K562 (cell line): ENCODE data around the gene RNF151. TPM values are rescaled to one million over a fixed set of nuclear protein-coding genes. Genes with fewer than 3 reads are reported as not detected.

Experiments
- ASH1L ChIP-seq: fragments of 450-650 bp; IDR thresholded peaks from 2 replicates; pipeline ENCODE4 v1.6.1; 2018; ENCODE audit warnings: borderline replicate concordance, mild to moderate bottlenecking, low read depth; ENCODE audit not compliant: partially characterized antibody
- CEBPG ChIP-seq, 3 experiments: fragments of 200-800 bp in 1 of 3; sonication (Bioruptor generic) in 1 of 3; sonication (generic) in 1 of 3; formaldehyde crosslinking in 1 of 3; IDR thresholded peaks in 2 of 3; conservative IDR thresholded peaks in 1 of 3; 2 replicates each; pipeline versions ENCODE4 v1.6.1 to v1.8.0; 2016 to 2022; ENCODE audit warnings: missing compliant biosample characterization in 2 of 3, missing genetic modification characterization in 2 of 3, mild to moderate bottlenecking in 1 of 3, missing genetic modification reagents in 1 of 3
- CGGBP1 ChIP-seq: fragments of 250-450 bp; sonication (Bioruptor Pico); IDR thresholded peaks from 2 replicates; pipeline ENCODE4 v1.9.0; 2021; ENCODE audit warnings: mild to moderate bottlenecking
- CHCHD3 ChIP-seq: fragments of 250-450 bp; sonication (Bioruptor Pico); IDR thresholded peaks from 2 replicates; pipeline ENCODE4 v2.1.2; 2022; ENCODE audit warnings: mild to moderate bottlenecking
- DNMT1 ChIP-seq: fragments of 450-650 bp; IDR thresholded peaks from 2 replicates; pipeline ENCODE4 v1.6.1; 2016; ENCODE audit warnings: antibody characterized with exemption, mild to moderate bottlenecking
- EP300 ChIP-seq: IDR thresholded peaks from 2 replicates; pipeline ENCODE4 v1.6.1; 2012; ENCODE audit warnings: low read length, improper control_type of control experiment
- ETV1 ChIP-seq: fragments of 450-650 bp; conservative IDR thresholded peaks from 2 replicates; pipeline ENCODE4 v1.6.1; 2016; ENCODE audit warnings: missing genetic modification characterization, control low read depth, low read depth, missing compliant biosample characterization
- EWSR1 ChIP-seq: fragments of 450-650 bp; IDR thresholded peaks from 2 replicates; pipeline ENCODE4 v1.6.1; 2018; ENCODE audit warnings: borderline replicate concordance, mild to moderate bottlenecking, low read depth, moderate library complexity; ENCODE audit not compliant: partially characterized antibody
- FOXM1 ChIP-seq, 2 experiments: fragments of 450-650 bp in 1 of 2; sonication (generic) in 1 of 2; formaldehyde crosslinking in 1 of 2; IDR thresholded peaks; 2 replicates each; pipeline versions ENCODE4 v1.6.1 to v1.9.0; 2017 to 2022; ENCODE audit warnings: low read depth in 2 of 2, mild to moderate bottlenecking in 2 of 2, missing genetic modification reagents in 1 of 2, moderate library complexity in 1 of 2
- LARP7 ChIP-seq: fragments of 450-650 bp; IDR thresholded peaks from 2 replicates; pipeline ENCODE4 v1.6.1; 2016
- MAFK ChIP-seq: IDR thresholded peaks from 2 replicates; pipeline ENCODE4 v1.6.1; 2011; ENCODE audit warnings: low read length, improper control_type of control experiment
- NFXL1 ChIP-seq: fragments of 450-650 bp; formaldehyde crosslinking; IDR thresholded peaks from 2 replicates; pipeline ENCODE4 v1.4.0; 2021; ENCODE audit warnings: mild to moderate bottlenecking
- PHB2 ChIP-seq: fragments of 450-650 bp; IDR thresholded peaks from 2 replicates; pipeline ENCODE4 v1.6.1; 2017; ENCODE audit warnings: low read depth
- PHF20 ChIP-seq: fragments of 450-650 bp; IDR thresholded peaks from 2 replicates; pipeline ENCODE4 v1.6.1; 2018; ENCODE audit not compliant: partially characterized antibody
- PHTF2 ChIP-seq: fragments of 250-450 bp; sonication (Bioruptor Pico); IDR thresholded peaks from 2 replicates; pipeline ENCODE4 v1.5.0; 2021; ENCODE audit warnings: mild to moderate bottlenecking
- PRPF4 ChIP-seq: fragments of 200-400 bp; formaldehyde crosslinking; IDR thresholded peaks from one replicate; pipeline ENCODE4 v1.6.1; 2017; ENCODE audit warnings: low read length, low read depth, mild to moderate bottlenecking; ENCODE audit not compliant: insufficient read depth, poor library complexity, severe bottlenecking
- RBM14 ChIP-seq: fragments of 200-400 bp; formaldehyde crosslinking; IDR thresholded peaks from 2 replicates; pipeline ENCODE4 v1.6.1; 2018; ENCODE audit warnings: low read depth, mild to moderate bottlenecking, low read length, moderate library complexity, borderline replicate concordance; ENCODE audit not compliant: insufficient read depth
- SIN3A ChIP-seq, 2 experiments: fragments of 150-350 bp in 1 of 2; IDR thresholded peaks; 2 replicates each; pipeline ENCODE4 v1.6.1; 2011 to 2016; ENCODE audit warnings: borderline replicate concordance in 2 of 2, low read depth in 2 of 2, low read length in 2 of 2, mild to moderate bottlenecking in 2 of 2, moderate library complexity in 2 of 2; ENCODE audit not compliant: control insufficient read depth in 1 of 2
- TAF15 ChIP-seq: fragments of 200-400 bp; formaldehyde crosslinking; IDR thresholded peaks from 2 replicates; pipeline ENCODE4 v1.6.1; 2017; ENCODE audit warnings: mild to moderate bottlenecking, low read depth, low read length, moderate library complexity
- TRIM25 ChIP-seq: fragments of 450-650 bp; IDR thresholded peaks from 2 replicates; pipeline ENCODE4 v1.7.0; 2016; ENCODE audit warnings: borderline replicate concordance
- ZC3H11A ChIP-seq: IDR thresholded peaks from 2 replicates; pipeline ENCODE4 v1.6.1; 2012; ENCODE audit warnings: low read depth, low read length, improper control_type of control experiment
- ZNF140 ChIP-seq: fragments of 250-450 bp; sonication (Bioruptor Pico); IDR thresholded peaks from 2 replicates; pipeline ENCODE4 v1.8.0; 2021; ENCODE audit warnings: moderate library complexity, mild to moderate bottlenecking, inconsistent platforms
- ZNF217 ChIP-seq: sonication (generic); formaldehyde crosslinking; IDR thresholded peaks from 2 replicates; pipeline ENCODE4 v1.8.0; 2022; ENCODE audit warnings: mild to moderate bottlenecking, missing genetic modification reagents
- ZNF239 ChIP-seq: fragments of 250-450 bp; sonication (Bioruptor Pico); IDR thresholded peaks from 2 replicates; pipeline ENCODE4 v1.4.0; 2020; ENCODE audit warnings: mild to moderate bottlenecking
- ZNF511 ChIP-seq: sonication (generic); formaldehyde crosslinking; IDR thresholded peaks from 2 replicates; pipeline ENCODE4 v1.8.0; 2022; ENCODE audit warnings: mild to moderate bottlenecking, missing genetic modification reagents
- ZNF75A ChIP-seq: fragments of 450-650 bp; formaldehyde crosslinking; IDR thresholded peaks from 2 replicates; pipeline ENCODE4 v1.4.0; 2020; ENCODE audit warnings: mild to moderate bottlenecking
- polyA plus RNA-seq, 8 experiments: library from polyadenylated mRNA; depleted of rRNA in 4 of 8; stranded (reverse) in 5 of 8; unstranded in 3 of 8; fragments of >200 nt; fragmentation: Nextera tagmentation in 2 of 8; fragmentation: Illumina TruSeq in 1 of 8; extraction: Ambion mirVana in 2 of 8; extraction: Trizol in 1 of 8; gene quantifications; 2 replicates each; pipeline versions ENCODE4 v1.2.1 to v1.2.3, GENCODE V29; 2011 to 2014; ENCODE audit warnings: inconsistent platforms in 1 of 8, missing spikeins in 1 of 8
- total RNA-seq, 7 experiments: library from RNA; depleted of rRNA in 6 of 7; stranded (reverse); fragments of >200 nt in 6 of 7; fragmentation: Illumina TruSeq in 2 of 7; extraction: Trizol in 2 of 7; gene quantifications; 2 replicates each; pipeline versions ENCODE4 v1.2.1 to v1.2.3, GENCODE V29; 2011 to 2021; ENCODE audit warnings: low replicate concordance in 1 of 7

RNF151 gene
- total and polyA plus RNA-seq, 9 of the 15 experiments (the other 6 are each of a cell fraction or from before 2014, with no cell fraction given), result not detected

GRCh38 chr16:2009791-2010510 lies 43.3 kb downstream of the RNF151 start, which contains the start of gene ZNF598 (continued):
- TF ChIP-seq SIN3A (IDR thresholded peaks at IDR 0.05; ENCODE audit: borderline replicate concordance in 2 of 2, control insufficient read depth in 1 of 2, low read depth in 2 of 2, low read length in 2 of 2) (peak in 1 of 2 experiments; percentile 37; a peak in 2 of 4 replicates), NFXL1 (CRISPR knock-in tag) (no peak), ZC3H11A (no peak), PHTF2 (CRISPR knock-in tag) (no peak), CHCHD3 (CRISPR knock-in tag) (peak; percentile 65; the same call in 1 of the 2 replicates), PHB2 (no peak), EWSR1 (no peak), ETV1 (peak; percentile 35; the same call in 1 of the 2 replicates), PRPF4 (no peak), ZNF140 (CRISPR knock-in tag) (no peak), LARP7 (no peak), ASH1L (no peak), MAFK (no peak), TRIM25 (no peak), PHF20 (peak; percentile 88), ZNF217 (CRISPR knock-in tag) (no peak), DNMT1 (no peak), ZNF239 (CRISPR knock-in tag) (no peak), CGGBP1 (CRISPR knock-in tag) (peak; percentile 77; the same call in 1 of the 2 replicates), RBM14 (no peak), ZNF511 (CRISPR knock-in tag) (peak; percentile 26; the same call in 1 of the 2 replicates), FOXM1 (IDR thresholded peaks at IDR 0.05; ENCODE audit: low read depth) (no peak), FOXM1 (CRISPR knock-in tag; IDR thresholded peaks at IDR 0.05; ENCODE audit: low read depth) (0 out of 2 replicates have a peak, but pooled peaks have one; percentile 72), CEBPG (CRISPR knock-in tag; IDR thresholded peaks at IDR 0.05) (no peak; the same call in 1 of the 2 replicates), CEBPG (tag; conservative IDR thresholded peaks at IDR 0.05 in 1 of 2, IDR thresholded peaks at IDR 0.05 in 1 of 2) (no peak), ZNF75A (CRISPR knock-in tag) (no peak), EP300 (peak; percentile 27; the same call in 1 of the 2 replicates), TAF15 (no peak)
